Ovary (tissue), 3 donors: ENCODE measurements around the gene LMO7.

ENCODE experiments used
- EP300 ChIP-seq: sonication (generic); formaldehyde crosslinking; IDR thresholded peaks from one replicate; pipeline ENCODE4 v1.6.1; 2017; ENCODE audit warnings: antibody characterized with exemption
- POLR2A ChIP-seq: fragments of 450-650 bp; IDR thresholded peaks from one replicate; pipeline ENCODE4 v1.6.1; 2017; ENCODE audit warnings: antibody characterized with exemption, mild to moderate bottlenecking, moderate library complexity
- TF ChIP-seq, protein P1 (sequence below), 3 donors: fragments of 450-650 bp in 2 of 3; fragments of 200-600 bp in 1 of 3; IDR thresholded peaks; one replicate each; pipeline versions ENCODE4 v1.5.1 to v1.8.0; 2016 to 2022; ENCODE audit warnings: antibody characterized with exemption in 3 of 3, mild to moderate bottlenecking in 1 of 3
- donor health status: DM: no; HTN: no; CAD: no.

DNA sequence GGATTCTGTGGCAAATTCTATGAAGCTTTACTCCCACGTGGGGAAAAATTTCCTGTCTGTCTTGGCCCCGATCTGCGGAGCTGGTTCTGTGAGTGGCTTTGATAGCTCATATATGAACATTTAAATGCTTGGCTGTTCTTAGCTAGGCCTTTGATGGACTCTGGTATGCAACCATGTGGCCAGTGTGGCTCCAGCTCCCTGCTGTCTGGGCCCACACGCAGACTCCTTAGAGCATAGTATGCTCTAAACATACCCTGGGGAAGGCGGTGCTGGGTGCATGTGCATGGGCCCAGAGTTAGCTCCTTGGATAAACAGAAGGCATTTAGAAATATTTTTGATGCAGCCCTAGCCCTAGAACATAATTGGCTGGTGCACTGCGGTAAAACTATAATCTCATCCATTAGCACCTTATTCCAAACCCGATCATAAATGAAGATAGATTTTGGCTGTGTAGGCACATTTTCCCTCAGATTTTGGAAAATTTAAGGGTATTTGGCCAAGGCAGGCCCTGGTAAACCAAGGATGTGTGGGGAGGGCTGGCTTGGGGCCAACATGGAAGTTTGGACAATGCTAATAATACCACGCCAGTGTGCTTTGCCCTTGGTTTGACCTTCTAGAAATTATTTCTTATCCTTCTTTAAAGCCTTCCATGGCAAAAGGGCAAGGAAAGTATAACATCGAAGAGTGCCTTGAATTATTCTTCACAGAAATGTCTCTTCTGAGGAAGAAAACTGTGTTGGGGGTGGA, 153.5 kb downstream of the LMO7 start:
- TF ChIP-seq, protein P1, sequence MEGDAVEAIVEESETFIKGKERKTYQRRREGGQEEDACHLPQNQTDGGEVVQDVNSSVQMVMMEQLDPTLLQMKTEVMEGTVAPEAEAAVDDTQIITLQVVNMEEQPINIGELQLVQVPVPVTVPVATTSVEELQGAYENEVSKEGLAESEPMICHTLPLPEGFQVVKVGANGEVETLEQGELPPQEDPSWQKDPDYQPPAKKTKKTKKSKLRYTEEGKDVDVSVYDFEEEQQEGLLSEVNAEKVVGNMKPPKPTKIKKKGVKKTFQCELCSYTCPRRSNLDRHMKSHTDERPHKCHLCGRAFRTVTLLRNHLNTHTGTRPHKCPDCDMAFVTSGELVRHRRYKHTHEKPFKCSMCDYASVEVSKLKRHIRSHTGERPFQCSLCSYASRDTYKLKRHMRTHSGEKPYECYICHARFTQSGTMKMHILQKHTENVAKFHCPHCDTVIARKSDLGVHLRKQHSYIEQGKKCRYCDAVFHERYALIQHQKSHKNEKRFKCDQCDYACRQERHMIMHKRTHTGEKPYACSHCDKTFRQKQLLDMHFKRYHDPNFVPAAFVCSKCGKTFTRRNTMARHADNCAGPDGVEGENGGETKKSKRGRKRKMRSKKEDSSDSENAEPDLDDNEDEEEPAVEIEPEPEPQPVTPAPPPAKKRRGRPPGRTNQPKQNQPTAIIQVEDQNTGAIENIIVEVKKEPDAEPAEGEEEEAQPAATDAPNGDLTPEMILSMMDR (IDR thresholded peaks at IDR 0.05): no peak
- TF ChIP-seq POLR2A (no peak), EP300 (no peak)
